Testis (tissue), 3 donors: ENCODE measurements around the gene MRPL24. TPM values are rescaled to one million over a fixed set of nuclear protein-coding genes. Genes with fewer than 3 reads are reported as not detected.

Experiments
- DNase-seq: peaks from one replicate; pipeline ENCODE4 v3.0.0-alpha.2; 2019
- H3K27ac ChIP-seq, 2 donors: fragments of 200-600 bp; sonication (generic); one replicate each; pipeline ENCODE4 v1.5.1; 2019
- H3K27me3 ChIP-seq: fragments of 200-600 bp; sonication (generic); one replicate; pipeline ENCODE4 v1.5.1; 2019
- H3K36me3 ChIP-seq: fragments of 200-600 bp; sonication (generic); one replicate; pipeline ENCODE4 v1.5.1; 2017; ENCODE audit warnings: low read depth; ENCODE audit errors: missing control alignments
- H3K4me1 ChIP-seq: fragments of 200-600 bp; sonication (generic); one replicate; pipeline ENCODE4 v1.5.1; 2019
- H3K4me3 ChIP-seq, 2 donors: fragments of 200-600 bp; sonication (generic); one replicate each; pipeline ENCODE4 v1.5.1; 2017 to 2019
- H3K9me3 ChIP-seq: fragments of 200-600 bp; sonication (generic); one replicate; pipeline ENCODE4 v1.5.1; 2017
- POLR2A ChIP-seq: fragments of 450-650 bp; IDR thresholded peaks from one replicate; pipeline ENCODE4 v1.6.1; 2017; ENCODE audit warnings: antibody characterized with exemption, mild to moderate bottlenecking, moderate library complexity
- WGBS, 2 donors: methylation state at CpG; one replicate each; pipeline ENCODE4 v1.1.5; 2018; 5-methylcytosine and 5-hydroxymethylcytosine counted together
- intact Hi-C: fragments of 100-400 bp; cut with DNase I; formaldehyde crosslinking; loops from one replicate; pipeline ENCODE4 v1.15.1; 2023; ENCODE audit warnings: low total_unique reads
- polyA plus RNA-seq: library from polyadenylated mRNA; stranded (reverse); fragments of 350-450 nt; fragmentation: Illumina TruSeq; extraction: RNeasy Lipid Tissue Mini Kit (QIAGEN cat#74804); gene quantifications from one replicate; pipeline ENCODE4 v1.2.3, GENCODE V29; 2014; ENCODE audit warnings: low read depth, low replicate concordance; ENCODE audit not compliant: insufficient read depth
- total RNA-seq, 2 donors: library from RNA; depleted of rRNA; stranded (reverse); fragments of >200 nt; gene quantifications; one replicate each; pipeline ENCODE4 v1.2.3, GENCODE V29; 2016
- TF ChIP-seq, protein P1 (sequence below), 3 experiments: fragments of 450-650 bp in 2 of 3; fragments of 200-600 bp in 1 of 3; sonication (generic) in 1 of 3; IDR thresholded peaks; one replicate each; pipeline ENCODE4 v1.5.1; 2016 to 2019; ENCODE audit warnings: antibody characterized with exemption in 3 of 3, mild to moderate bottlenecking in 2 of 3, moderate library complexity in 1 of 3

The MRPL24 gene
- total and polyA plus RNA-seq, 3 donors from 2014 or later: 36.6 to 101 (median 51.7) TPM

GRCh38 chr1:156717351-156717750 lies 23.5 kb downstream of the MRPL24 start:
- no peak for DNase-seq
- no peak for TF ChIP-seq POLR2A
- TF ChIP-seq, protein P1, sequence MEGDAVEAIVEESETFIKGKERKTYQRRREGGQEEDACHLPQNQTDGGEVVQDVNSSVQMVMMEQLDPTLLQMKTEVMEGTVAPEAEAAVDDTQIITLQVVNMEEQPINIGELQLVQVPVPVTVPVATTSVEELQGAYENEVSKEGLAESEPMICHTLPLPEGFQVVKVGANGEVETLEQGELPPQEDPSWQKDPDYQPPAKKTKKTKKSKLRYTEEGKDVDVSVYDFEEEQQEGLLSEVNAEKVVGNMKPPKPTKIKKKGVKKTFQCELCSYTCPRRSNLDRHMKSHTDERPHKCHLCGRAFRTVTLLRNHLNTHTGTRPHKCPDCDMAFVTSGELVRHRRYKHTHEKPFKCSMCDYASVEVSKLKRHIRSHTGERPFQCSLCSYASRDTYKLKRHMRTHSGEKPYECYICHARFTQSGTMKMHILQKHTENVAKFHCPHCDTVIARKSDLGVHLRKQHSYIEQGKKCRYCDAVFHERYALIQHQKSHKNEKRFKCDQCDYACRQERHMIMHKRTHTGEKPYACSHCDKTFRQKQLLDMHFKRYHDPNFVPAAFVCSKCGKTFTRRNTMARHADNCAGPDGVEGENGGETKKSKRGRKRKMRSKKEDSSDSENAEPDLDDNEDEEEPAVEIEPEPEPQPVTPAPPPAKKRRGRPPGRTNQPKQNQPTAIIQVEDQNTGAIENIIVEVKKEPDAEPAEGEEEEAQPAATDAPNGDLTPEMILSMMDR (IDR thresholded peaks at IDR 0.05): no peak

DNA sequence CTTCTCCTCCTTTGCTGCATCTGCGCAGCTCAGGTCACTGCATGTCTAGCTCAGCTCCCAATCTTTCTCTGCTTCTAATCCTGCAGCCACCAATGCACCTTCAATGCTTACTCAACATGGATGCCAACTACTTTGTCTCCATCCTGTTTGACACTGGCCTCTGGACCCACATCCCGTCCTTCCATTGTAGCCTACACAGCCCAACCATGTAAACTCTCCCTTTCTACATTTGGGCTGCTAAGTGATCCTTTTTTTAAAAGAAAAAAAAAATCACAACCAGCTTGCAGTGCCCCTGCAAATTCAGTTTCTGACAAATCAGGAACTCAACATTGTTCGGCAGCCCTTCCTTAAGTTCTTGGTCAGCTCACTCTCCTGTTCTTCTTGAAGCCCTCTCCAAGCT lies 26.1 kb downstream of the MRPL24 start:
- WGBS, 2 donors: 75 to 84% methylated on average over 3 of the region's 3 CpGs
- Histone ChIP-seq H3K4me3 (no peak overlapping the region), H3K36me3 (no peaks in the 10 kb centered on the region), H3K4me1 (no peaks in the 10 kb centered on the region), H3K27ac (no peak overlapping the region), H3K27me3 (no peaks in the 10 kb centered on the region), H3K9me3 (no peaks in the 10 kb centered on the region)
- intact Hi-C loops: no loop called here
- TF ChIP-seq, protein P1 (IDR thresholded peaks at IDR 0.05): no peak
- TF ChIP-seq POLR2A: no peak
- no peak for DNase-seq

More at GRCh38 chr1:156717351-156717750, 23.5 kb downstream of the MRPL24 start:
- H3K9me3 ChIP-seq: no peaks in the 10 kb centered on the region
- H3K4me3 ChIP-seq: no peak overlapping the region
- H3K4me1 ChIP-seq: no peaks in the 10 kb centered on the region
- intact Hi-C loops: no loop called here
- no peaks in the 10 kb centered on the region for H3K27me3 ChIP-seq
- no peak overlapping the region for H3K27ac ChIP-seq
- WGBS, 2 donors: 90 to 97% methylated on average over 4 of the region's 4 CpGs
- no peaks in the 10 kb centered on the region for H3K36me3 ChIP-seq

DNA sequence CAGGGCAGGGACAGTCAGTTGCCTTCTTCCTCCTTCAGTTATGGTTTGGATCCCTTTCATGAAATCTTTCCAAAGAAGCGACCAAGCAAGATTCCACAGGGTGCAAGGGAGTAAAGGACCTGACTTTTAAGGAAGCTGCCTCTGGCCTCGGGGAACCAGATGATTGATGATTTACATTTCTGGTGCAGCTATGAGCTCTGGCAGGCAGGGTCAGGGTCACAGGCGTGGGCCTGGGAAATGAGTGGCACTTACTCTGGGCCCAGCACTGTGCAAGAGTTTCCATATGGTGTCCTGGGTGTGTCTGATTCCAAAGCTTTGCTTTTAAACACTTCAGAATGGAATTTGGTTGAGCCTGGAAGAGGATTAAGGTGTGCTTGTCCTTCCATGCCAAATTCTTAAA lies 28.3 kb downstream of the MRPL24 start:
- no peak for TF ChIP-seq POLR2A
- TF ChIP-seq, protein P1 (IDR thresholded peaks at IDR 0.05): no peak
- no peaks in the 10 kb centered on the region for H3K4me1 ChIP-seq
- intact Hi-C loops: no loop called here
- no peak for DNase-seq
- no peaks in the 10 kb centered on the region for H3K36me3 ChIP-seq
- no peak overlapping the region for H3K4me3 ChIP-seq
- H3K27me3 ChIP-seq: no peaks in the 10 kb centered on the region
- WGBS, 2 donors: 70 to 86% methylated on average over 3 of the region's 3 CpGs
- H3K9me3 ChIP-seq: no peaks in the 10 kb centered on the region
- no peak overlapping the region for H3K27ac ChIP-seq

- H3K36me3 ChIP-seq: no peaks in the 10 kb centered on the region
- intact Hi-C loops: no loop called here
- 72 to 83% methylated on average over 6 to 9 of the region's 9 CpGs for WGBS, 2 donors
- no peaks in the 10 kb centered on the region for H3K9me3 ChIP-seq
- no peak overlapping the region for H3K4me3 ChIP-seq
- H3K27ac ChIP-seq: no peak overlapping the region
- DNase-seq: no peak
- no peak for TF ChIP-seq POLR2A
- TF ChIP-seq, protein P1 (IDR thresholded peaks at IDR 0.05): no peak
- no peaks in the 10 kb centered on the region for H3K27me3 ChIP-seq
- H3K4me1 ChIP-seq: peaks cover 14% of the 10 kb centered on the region
Measured at GRCh38 chr1:156711011-156711817, 29.7 kb downstream of the MRPL24 start.
